WTC11 (cell line): Measurements from ENCODE around the gene FKBP1A.

Source experiments
- ATF1 ChIP-seq: sonication (generic); formaldehyde crosslinking; IDR thresholded peaks from 2 replicates; pipeline ENCODE4 v1.8.1; 2023; ENCODE audit warnings: mild to moderate bottlenecking, moderate library complexity, missing genetic modification reagents
- CREM ChIP-seq: sonication (generic); formaldehyde crosslinking; IDR thresholded peaks from 2 replicates; pipeline ENCODE4 v1.8.1; 2022; ENCODE audit warnings: mild to moderate bottlenecking, missing genetic modification reagents, moderate library complexity
- GABPB1 ChIP-seq: sonication (generic); formaldehyde crosslinking; IDR thresholded peaks from 2 replicates; pipeline ENCODE4 v1.8.1; 2023; ENCODE audit warnings: mild to moderate bottlenecking, missing genetic modification reagents
- SP1 ChIP-seq: sonication (generic); formaldehyde crosslinking; conservative IDR thresholded peaks from 2 replicates; pipeline ENCODE4 v1.8.1; 2022; ENCODE audit warnings: missing genetic modification reagents
- TEAD4 ChIP-seq: sonication (generic); formaldehyde crosslinking; IDR thresholded peaks from 2 replicates; pipeline ENCODE4 v1.8.0; 2022; ENCODE audit warnings: mild to moderate bottlenecking, missing genetic modification reagents
- ZNF219 ChIP-seq: sonication (generic); formaldehyde crosslinking; IDR thresholded peaks from 2 replicates; pipeline ENCODE4 v1.8.0; 2023; ENCODE audit warnings: missing genetic modification reagents, mild to moderate bottlenecking, borderline replicate concordance
- TF ChIP-seq, protein P1 (sequence below): fragments of 250-450 bp; sonication (Bioruptor Pico); IDR thresholded peaks from 2 replicates; pipeline ENCODE4 v2.1.2; 2022; ENCODE audit warnings: mild to moderate bottlenecking, moderate library complexity
- TF ChIP-seq, protein P2 (sequence below): sonication (generic); formaldehyde crosslinking; conservative IDR thresholded peaks from 2 replicates; pipeline ENCODE4 v1.8.1; 2023; ENCODE audit warnings: mild to moderate bottlenecking, low read depth, missing genetic modification reagents, moderate library complexity
- TF ChIP-seq, protein P3 (sequence below): fragments of 200-600 bp; IDR thresholded peaks from 2 replicates; pipeline ENCODE4 v1.8.0; 2022; ENCODE audit warnings: antibody characterized with exemption
- TF ChIP-seq, protein P4 (sequence below): sonication (generic); formaldehyde crosslinking; conservative IDR thresholded peaks from 2 replicates; pipeline ENCODE4 v1.8.1; 2022; ENCODE audit warnings: mild to moderate bottlenecking, missing genetic modification reagents
- TF ChIP-seq, protein P5 (sequence below): sonication (generic); formaldehyde crosslinking; IDR thresholded peaks from 2 replicates; pipeline ENCODE4 v1.8.1; 2022; ENCODE audit warnings: low read depth, mild to moderate bottlenecking, moderate library complexity, missing genetic modification reagents, borderline replicate concordance
- TF ChIP-seq, protein P6 (sequence below): sonication (generic); formaldehyde crosslinking; IDR thresholded peaks from 2 replicates; pipeline ENCODE4 v1.8.0; 2022; ENCODE audit warnings: mild to moderate bottlenecking, missing genetic modification reagents
- TF ChIP-seq, protein P7 (sequence below): sonication (generic); formaldehyde crosslinking; IDR thresholded peaks from 2 replicates; pipeline ENCODE4 v1.8.0; 2022; ENCODE audit warnings: mild to moderate bottlenecking, missing genetic modification reagents
- TF ChIP-seq, protein P8 (sequence below): sonication (generic); formaldehyde crosslinking; IDR thresholded peaks from 2 replicates; pipeline ENCODE4 v1.8.0; 2023; ENCODE audit warnings: missing genetic modification reagents

DNA sequence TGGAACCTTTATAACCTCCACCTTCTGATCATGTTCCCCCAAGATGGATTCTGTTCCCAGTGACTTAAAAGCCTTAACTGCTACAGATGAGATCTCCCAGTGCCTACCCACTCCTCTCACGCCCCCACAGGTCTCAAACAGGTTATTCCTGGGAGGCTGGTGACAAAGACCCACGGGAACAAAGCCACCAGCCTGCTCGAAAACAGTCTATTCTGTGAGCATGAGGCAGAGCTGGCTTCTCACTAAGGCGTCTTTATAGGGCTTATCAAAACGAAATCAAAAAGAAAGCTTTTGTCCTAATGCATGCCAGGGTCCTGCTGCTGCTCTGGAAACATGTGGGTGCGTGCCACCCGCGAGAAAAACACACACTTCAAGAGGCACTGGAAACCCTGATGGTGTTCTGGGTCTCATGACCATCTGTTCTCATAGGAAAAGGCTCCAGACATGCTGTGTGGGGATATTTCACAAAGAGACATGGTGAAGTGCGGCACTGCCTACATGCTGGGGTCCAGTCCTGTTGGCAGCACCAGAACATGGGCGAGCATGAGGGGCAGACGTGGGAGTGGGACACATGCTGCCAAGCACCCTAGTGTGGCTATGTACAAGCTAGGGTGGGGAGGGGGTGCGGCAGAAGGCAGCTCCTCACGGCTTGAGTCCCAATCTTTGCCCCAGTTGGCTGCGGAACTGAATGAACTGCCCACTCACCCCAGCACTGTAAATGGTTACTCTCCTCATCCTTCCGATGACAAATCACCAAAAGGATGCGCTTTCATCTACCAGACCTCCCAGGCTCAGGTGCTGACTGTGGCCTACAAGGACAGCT lies 2.1 kb downstream of the FKBP1A start:
- TF ChIP-seq, protein P1, sequence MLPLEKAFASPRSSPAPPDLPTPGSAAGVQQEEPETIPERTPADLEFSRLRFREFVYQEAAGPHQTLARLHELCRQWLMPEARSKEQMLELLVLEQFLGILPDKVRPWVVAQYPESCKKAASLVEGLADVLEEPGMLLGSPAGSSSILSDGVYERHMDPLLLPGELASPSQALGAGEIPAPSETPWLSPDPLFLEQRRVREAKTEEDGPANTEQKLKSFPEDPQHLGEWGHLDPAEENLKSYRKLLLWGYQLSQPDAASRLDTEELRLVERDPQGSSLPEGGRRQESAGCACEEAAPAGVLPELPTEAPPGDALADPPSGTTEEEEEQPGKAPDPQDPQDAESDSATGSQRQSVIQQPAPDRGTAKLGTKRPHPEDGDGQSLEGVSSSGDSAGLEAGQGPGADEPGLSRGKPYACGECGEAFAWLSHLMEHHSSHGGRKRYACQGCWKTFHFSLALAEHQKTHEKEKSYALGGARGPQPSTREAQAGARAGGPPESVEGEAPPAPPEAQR (CRISPR knock-in tag): no peak
- TF ChIP-seq GABPB1 (no peak), SP1 (CRISPR knock-in tag) (no peak), ZNF219 (CRISPR knock-in tag) (no peak), TEAD4 (CRISPR knock-in tag) (no peak), CREM (no peak), ATF1 (CRISPR knock-in tag) (no peak)
- TF ChIP-seq, protein P2, sequence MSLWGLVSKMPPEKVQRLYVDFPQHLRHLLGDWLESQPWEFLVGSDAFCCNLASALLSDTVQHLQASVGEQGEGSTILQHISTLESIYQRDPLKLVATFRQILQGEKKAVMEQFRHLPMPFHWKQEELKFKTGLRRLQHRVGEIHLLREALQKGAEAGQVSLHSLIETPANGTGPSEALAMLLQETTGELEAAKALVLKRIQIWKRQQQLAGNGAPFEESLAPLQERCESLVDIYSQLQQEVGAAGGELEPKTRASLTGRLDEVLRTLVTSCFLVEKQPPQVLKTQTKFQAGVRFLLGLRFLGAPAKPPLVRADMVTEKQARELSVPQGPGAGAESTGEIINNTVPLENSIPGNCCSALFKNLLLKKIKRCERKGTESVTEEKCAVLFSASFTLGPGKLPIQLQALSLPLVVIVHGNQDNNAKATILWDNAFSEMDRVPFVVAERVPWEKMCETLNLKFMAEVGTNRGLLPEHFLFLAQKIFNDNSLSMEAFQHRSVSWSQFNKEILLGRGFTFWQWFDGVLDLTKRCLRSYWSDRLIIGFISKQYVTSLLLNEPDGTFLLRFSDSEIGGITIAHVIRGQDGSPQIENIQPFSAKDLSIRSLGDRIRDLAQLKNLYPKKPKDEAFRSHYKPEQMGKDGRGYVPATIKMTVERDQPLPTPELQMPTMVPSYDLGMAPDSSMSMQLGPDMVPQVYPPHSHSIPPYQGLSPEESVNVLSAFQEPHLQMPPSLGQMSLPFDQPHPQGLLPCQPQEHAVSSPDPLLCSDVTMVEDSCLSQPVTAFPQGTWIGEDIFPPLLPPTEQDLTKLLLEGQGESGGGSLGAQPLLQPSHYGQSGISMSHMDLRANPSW (CRISPR knock-in tag): no peak
- TF ChIP-seq, protein P3, sequence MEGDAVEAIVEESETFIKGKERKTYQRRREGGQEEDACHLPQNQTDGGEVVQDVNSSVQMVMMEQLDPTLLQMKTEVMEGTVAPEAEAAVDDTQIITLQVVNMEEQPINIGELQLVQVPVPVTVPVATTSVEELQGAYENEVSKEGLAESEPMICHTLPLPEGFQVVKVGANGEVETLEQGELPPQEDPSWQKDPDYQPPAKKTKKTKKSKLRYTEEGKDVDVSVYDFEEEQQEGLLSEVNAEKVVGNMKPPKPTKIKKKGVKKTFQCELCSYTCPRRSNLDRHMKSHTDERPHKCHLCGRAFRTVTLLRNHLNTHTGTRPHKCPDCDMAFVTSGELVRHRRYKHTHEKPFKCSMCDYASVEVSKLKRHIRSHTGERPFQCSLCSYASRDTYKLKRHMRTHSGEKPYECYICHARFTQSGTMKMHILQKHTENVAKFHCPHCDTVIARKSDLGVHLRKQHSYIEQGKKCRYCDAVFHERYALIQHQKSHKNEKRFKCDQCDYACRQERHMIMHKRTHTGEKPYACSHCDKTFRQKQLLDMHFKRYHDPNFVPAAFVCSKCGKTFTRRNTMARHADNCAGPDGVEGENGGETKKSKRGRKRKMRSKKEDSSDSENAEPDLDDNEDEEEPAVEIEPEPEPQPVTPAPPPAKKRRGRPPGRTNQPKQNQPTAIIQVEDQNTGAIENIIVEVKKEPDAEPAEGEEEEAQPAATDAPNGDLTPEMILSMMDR: no peak
- TF ChIP-seq, protein P4, sequence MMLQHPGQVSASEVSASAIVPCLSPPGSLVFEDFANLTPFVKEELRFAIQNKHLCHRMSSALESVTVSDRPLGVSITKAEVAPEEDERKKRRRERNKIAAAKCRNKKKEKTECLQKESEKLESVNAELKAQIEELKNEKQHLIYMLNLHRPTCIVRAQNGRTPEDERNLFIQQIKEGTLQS (CRISPR knock-in tag): no peak
- TF ChIP-seq, protein P5, sequence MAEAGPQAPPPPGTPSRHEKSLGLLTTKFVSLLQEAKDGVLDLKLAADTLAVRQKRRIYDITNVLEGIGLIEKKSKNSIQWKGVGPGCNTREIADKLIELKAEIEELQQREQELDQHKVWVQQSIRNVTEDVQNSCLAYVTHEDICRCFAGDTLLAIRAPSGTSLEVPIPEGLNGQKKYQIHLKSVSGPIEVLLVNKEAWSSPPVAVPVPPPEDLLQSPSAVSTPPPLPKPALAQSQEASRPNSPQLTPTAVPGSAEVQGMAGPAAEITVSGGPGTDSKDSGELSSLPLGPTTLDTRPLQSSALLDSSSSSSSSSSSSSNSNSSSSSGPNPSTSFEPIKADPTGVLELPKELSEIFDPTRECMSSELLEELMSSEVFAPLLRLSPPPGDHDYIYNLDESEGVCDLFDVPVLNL (CRISPR knock-in tag): no peak
- TF ChIP-seq, protein P6, sequence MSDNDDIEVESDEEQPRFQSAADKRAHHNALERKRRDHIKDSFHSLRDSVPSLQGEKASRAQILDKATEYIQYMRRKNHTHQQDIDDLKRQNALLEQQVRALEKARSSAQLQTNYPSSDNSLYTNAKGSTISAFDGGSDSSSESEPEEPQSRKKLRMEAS: no peak
- TF ChIP-seq, protein P7, sequence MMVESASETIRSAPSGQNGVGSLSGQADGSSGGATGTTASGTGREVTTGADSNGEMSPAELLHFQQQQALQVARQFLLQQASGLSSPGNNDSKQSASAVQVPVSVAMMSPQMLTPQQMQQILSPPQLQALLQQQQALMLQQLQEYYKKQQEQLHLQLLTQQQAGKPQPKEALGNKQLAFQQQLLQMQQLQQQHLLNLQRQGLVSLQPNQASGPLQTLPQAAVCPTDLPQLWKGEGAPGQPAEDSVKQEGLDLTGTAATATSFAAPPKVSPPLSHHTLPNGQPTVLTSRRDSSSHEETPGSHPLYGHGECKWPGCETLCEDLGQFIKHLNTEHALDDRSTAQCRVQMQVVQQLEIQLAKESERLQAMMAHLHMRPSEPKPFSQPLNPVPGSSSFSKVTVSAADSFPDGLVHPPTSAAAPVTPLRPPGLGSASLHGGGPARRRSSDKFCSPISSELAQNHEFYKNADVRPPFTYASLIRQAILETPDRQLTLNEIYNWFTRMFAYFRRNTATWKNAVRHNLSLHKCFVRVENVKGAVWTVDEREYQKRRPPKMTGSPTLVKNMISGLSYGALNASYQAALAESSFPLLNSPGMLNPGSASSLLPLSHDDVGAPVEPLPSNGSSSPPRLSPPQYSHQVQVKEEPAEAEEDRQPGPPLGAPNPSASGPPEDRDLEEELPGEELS: no peak
- TF ChIP-seq, protein P8, sequence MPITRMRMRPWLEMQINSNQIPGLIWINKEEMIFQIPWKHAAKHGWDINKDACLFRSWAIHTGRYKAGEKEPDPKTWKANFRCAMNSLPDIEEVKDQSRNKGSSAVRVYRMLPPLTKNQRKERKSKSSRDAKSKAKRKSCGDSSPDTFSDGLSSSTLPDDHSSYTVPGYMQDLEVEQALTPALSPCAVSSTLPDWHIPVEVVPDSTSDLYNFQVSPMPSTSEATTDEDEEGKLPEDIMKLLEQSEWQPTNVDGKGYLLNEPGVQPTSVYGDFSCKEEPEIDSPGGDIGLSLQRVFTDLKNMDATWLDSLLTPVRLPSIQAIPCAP (CRISPR knock-in tag): no peak
